GM23338 (cell line): ENCODE results near the gene PMIS2. TPM values are rescaled to one million over a fixed set of nuclear protein-coding genes. Genes with fewer than 3 reads are reported as not detected.

Experiments used
- ATAC-seq: fragments of 200-7000 bp; cut with Tn5 transposase; 3 replicates; pipeline ENCODE4 v1.9.1; 2020
- DNase-seq: peaks from one replicate; pipeline ENCODE4 v3.0.0-alpha.2; 2015; ENCODE audit warnings: low spot score
- H2AFZ ChIP-seq: fragments of 200-600 bp; sonication (generic); 2 replicates; pipeline ENCODE4 v1.8.0; 2016; ENCODE audit warnings: antibody characterized with exemption, mild to moderate bottlenecking, moderate library complexity
- H3F3A ChIP-seq: fragments of 200-600 bp; sonication (generic); replicated peaks from 2 replicates; pipeline ENCODE4 v1.8.0; 2017; ENCODE audit warnings: antibody characterized with exemption, mixed run types, low read depth
- H3K27ac ChIP-seq: fragments of 200-600 bp; sonication (generic); 2 replicates; pipeline ENCODE4 v1.6.1; 2016; ENCODE audit warnings: low read depth
- H3K27me3 ChIP-seq: fragments of 200-600 bp; sonication (generic); 2 replicates; pipeline ENCODE4 v1.8.0; 2016; ENCODE audit warnings: mild to moderate bottlenecking, mixed run types, moderate library complexity; ENCODE audit not compliant: insufficient read depth
- H3K36me3 ChIP-seq: fragments of 200-600 bp; sonication (generic); 2 replicates; pipeline ENCODE4 v1.8.0; 2016; ENCODE audit warnings: mild to moderate bottlenecking; ENCODE audit not compliant: insufficient read depth
- H3K4me1 ChIP-seq: fragments of 200-600 bp; sonication (generic); 2 replicates; pipeline ENCODE4 v1.8.0; 2016; ENCODE audit warnings: mild to moderate bottlenecking, moderate library complexity; ENCODE audit not compliant: insufficient read depth
- H3K4me2 ChIP-seq: fragments of 200-600 bp; sonication (generic); 2 replicates; pipeline ENCODE4 v1.7.1; 2017; ENCODE audit warnings: mixed run types
- H3K4me3 ChIP-seq: fragments of 200-600 bp; sonication (generic); 2 replicates; pipeline ENCODE4 v1.6.1; 2016; ENCODE audit warnings: mixed run types
- H3K79me2 ChIP-seq: fragments of 200-600 bp; sonication (generic); replicated peaks from 2 replicates; pipeline ENCODE4 v1.8.0; 2017; ENCODE audit warnings: mild to moderate bottlenecking; ENCODE audit not compliant: insufficient read depth
- H3K9me2 ChIP-seq: fragments of 200-600 bp; sonication (generic); 2 replicates; pipeline ENCODE4 v1.8.0; 2017; ENCODE audit not compliant: insufficient read depth
- H4K20me1 ChIP-seq: fragments of 200-600 bp; sonication (generic); replicated peaks from 2 replicates; pipeline ENCODE4 v1.8.0; 2017; ENCODE audit warnings: mild to moderate bottlenecking; ENCODE audit not compliant: insufficient read depth
- H3K27ac Mint-ChIP-seq: 2 replicates; pipeline ENCODE4 v1.8.0; 2020; ENCODE audit warnings: inconsistent platforms, mild to moderate bottlenecking, moderate library complexity, mixed read lengths
- H3K27me3 Mint-ChIP-seq: 3 replicates; pipeline ENCODE4 v1.8.0; 2022; ENCODE audit warnings: low read depth, mild to moderate bottlenecking, moderate library complexity, mixed read lengths, inconsistent platforms; ENCODE audit not compliant: insufficient read depth, poor library complexity
- H3K36me3 Mint-ChIP-seq: 3 replicates; pipeline ENCODE4 v1.8.0; 2021; ENCODE audit warnings: low read depth, mild to moderate bottlenecking, inconsistent platforms, moderate library complexity, mixed read lengths
- H3K4me1 Mint-ChIP-seq: 3 replicates; pipeline ENCODE4 v1.8.0; 2020; ENCODE audit warnings: mild to moderate bottlenecking, inconsistent platforms, mixed read lengths
- H3K4me3 Mint-ChIP-seq: 3 replicates; pipeline ENCODE4 v1.8.0; 2021; ENCODE audit warnings: moderate library complexity, mild to moderate bottlenecking, inconsistent platforms, mixed read lengths
- H3K9me3 Mint-ChIP-seq: 3 replicates; pipeline ENCODE4 v1.8.0; 2020; ENCODE audit warnings: moderate library complexity, mild to moderate bottlenecking, inconsistent platforms, mixed read lengths
- CREB1 ChIP-seq: fragments of 250-450 bp; sonication (Bioruptor Pico); IDR thresholded peaks from 2 replicates; pipeline ENCODE4 v1.5.0; 2020; ENCODE audit warnings: low read depth, mild to moderate bottlenecking, moderate library complexity
- JUNB ChIP-seq: IDR thresholded peaks from one replicate; pipeline ENCODE4 v1.6.1; 2016; ENCODE audit warnings: antibody characterized with exemption; ENCODE audit not compliant: unreplicated experiment
- POLR2AphosphoS5 ChIP-seq: IDR thresholded peaks from 2 replicates; pipeline ENCODE4 v1.6.1; 2016; ENCODE audit warnings: antibody characterized with exemption, low read depth
- STAT1 ChIP-seq: IDR thresholded peaks from one replicate; pipeline ENCODE4 v1.6.1; 2016; ENCODE audit warnings: antibody characterized with exemption; ENCODE audit not compliant: unreplicated experiment
- ZNF114 ChIP-seq: fragments of 250-450 bp; sonication (Bioruptor Pico); IDR thresholded peaks from 2 replicates; pipeline ENCODE4 v1.5.0; 2020; ENCODE audit warnings: mild to moderate bottlenecking, moderate library complexity
- ZNF462 ChIP-seq: fragments of 250-450 bp; sonication (Bioruptor Pico); IDR thresholded peaks from 2 replicates; pipeline ENCODE4 v1.5.0; 2020; ENCODE audit warnings: mild to moderate bottlenecking, moderate library complexity
- polyA plus RNA-seq: library from polyadenylated mRNA; unstranded; fragments of >200 nt; fragmentation: Nextera tagmentation; extraction: Ambion mirVana; gene quantifications from 2 replicates; pipeline ENCODE4 v1.2.1, GENCODE V29; 2016
- total RNA-seq: library from RNA; depleted of rRNA; stranded (reverse); fragments of >200 nt; shearing (Covaris generic); gene quantifications from 2 replicates; pipeline ENCODE4 v1.2.3, GENCODE V29; 2014
- TF ChIP-seq, protein P1 (sequence below), 2 experiments: fragments of 200-600 bp in 1 of 2; sonication (generic) in 1 of 2; conservative IDR thresholded peaks; 2 replicates each; pipeline versions ENCODE4 v1.5.1 to v1.6.1; 2016 to 2017; ENCODE audit warnings: antibody characterized with exemption in 2 of 2, low read depth in 2 of 2, mild to moderate bottlenecking in 2 of 2, moderate library complexity in 1 of 2

The PMIS2 gene
- total and polyA plus RNA-seq, 2 experiments from 2014 or later, result not detected

DNA sequence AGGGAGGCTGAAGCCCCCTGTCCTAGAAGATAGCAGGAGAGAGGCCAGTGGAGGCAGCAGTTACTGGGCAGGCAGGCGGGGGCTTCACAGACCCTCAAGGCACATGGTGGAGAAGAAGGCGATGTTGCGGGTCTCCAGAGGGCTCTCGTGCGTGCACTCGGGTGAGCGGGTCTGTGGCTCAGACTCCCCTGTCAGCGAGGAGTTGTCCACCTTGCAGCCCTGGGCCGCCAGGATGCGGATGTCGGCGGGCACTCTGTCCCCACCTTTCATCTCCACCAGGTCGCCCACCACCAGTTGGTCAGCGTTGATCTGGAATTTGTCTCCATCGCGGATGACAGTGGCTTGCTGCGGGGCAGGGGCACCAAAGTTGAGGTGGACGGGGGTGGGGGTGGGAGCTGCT is 25.7 kb upstream of the PMIS2 start:
- Histone ChIP-seq H3K27me3 (peaks cover 10% of the 10 kb centered on the region), H3K4me2 (no peak overlapping the region), H3F3A (peaks cover 11% of the 10 kb centered on the region; the same call in 1 of the 2 replicates), H3K36me3 (no peaks in the 10 kb centered on the region), H4K20me1 (no peaks in the 10 kb centered on the region), H3K4me3 (no peak overlapping the region), H2AFZ (no peak overlapping the region), H3K79me2 (no peaks in the 10 kb centered on the region), H3K27ac (no peak overlapping the region), H3K4me1 (peaks cover 8% of the 10 kb centered on the region; the same call in 1 of the 2 replicates), H3K9me2 (no peaks in the 10 kb centered on the region)
- no peaks in the 10 kb centered on the region; the same call in 1 of the 3 replicates for H3K9me3 Mint-ChIP-seq
- no peak for TF ChIP-seq ZNF114 (CRISPR knock-in tag)
- TF ChIP-seq, protein P1, sequence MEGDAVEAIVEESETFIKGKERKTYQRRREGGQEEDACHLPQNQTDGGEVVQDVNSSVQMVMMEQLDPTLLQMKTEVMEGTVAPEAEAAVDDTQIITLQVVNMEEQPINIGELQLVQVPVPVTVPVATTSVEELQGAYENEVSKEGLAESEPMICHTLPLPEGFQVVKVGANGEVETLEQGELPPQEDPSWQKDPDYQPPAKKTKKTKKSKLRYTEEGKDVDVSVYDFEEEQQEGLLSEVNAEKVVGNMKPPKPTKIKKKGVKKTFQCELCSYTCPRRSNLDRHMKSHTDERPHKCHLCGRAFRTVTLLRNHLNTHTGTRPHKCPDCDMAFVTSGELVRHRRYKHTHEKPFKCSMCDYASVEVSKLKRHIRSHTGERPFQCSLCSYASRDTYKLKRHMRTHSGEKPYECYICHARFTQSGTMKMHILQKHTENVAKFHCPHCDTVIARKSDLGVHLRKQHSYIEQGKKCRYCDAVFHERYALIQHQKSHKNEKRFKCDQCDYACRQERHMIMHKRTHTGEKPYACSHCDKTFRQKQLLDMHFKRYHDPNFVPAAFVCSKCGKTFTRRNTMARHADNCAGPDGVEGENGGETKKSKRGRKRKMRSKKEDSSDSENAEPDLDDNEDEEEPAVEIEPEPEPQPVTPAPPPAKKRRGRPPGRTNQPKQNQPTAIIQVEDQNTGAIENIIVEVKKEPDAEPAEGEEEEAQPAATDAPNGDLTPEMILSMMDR (conservative IDR thresholded peaks at IDR 0.05; ENCODE audit: low read depth in 2 of 2), result no peak
- TF ChIP-seq ZNF462, result no peak
- no peak for TF ChIP-seq STAT1
- no peak for TF ChIP-seq POLR2AphosphoS5
- no peak for TF ChIP-seq CREB1
- TF ChIP-seq JUNB, result no peak
- ATAC-seq (no peak), DNase-seq (no peak)
- no peaks in the 10 kb centered on the region; the same call in 2 of the 3 replicates for H3K36me3 Mint-ChIP-seq
- H3K4me1 Mint-ChIP-seq, result peaks cover 12% of the 10 kb centered on the region
- peaks cover 26% of the 10 kb centered on the region for H3K27me3 Mint-ChIP-seq
- H3K4me3 Mint-ChIP-seq, result no peak overlapping the region
- no peak overlapping the region for H3K27ac Mint-ChIP-seq
